Adrenal gland (tissue), 12 donors: Measurements from ENCODE around the gene MATN3. TPM values are rescaled to one million over a fixed set of nuclear protein-coding genes. Genes with fewer than 3 reads are reported as not detected.
A peak's percentile ranks its signal among the peaks of the same experiment; 100 is the strongest.

Experiments
- DNase-seq, 7 donors: peaks; one replicate each; pipeline ENCODE4 v3.0.0-alpha.2; 2019 to 2020
- H3K27ac ChIP-seq, 5 donors: fragments of 200-600 bp; sonication (generic) in 4 of 5; 1 replicate in 3 of 5; 2 replicates in 2 of 5; pipeline versions ENCODE4 v1.5.1 to v1.8.0; 2016 to 2020; ENCODE audit warnings: mild to moderate bottlenecking in 1 of 5
- H3K27me3 ChIP-seq: fragments of 200-600 bp; 2 replicates; pipeline ENCODE4 v1.8.0; 2021
- H3K36me3 ChIP-seq, 2 donors: fragments of 200-600 bp; replicated peaks in 1 of 2; 1 replicate in 1 of 2; 2 replicates in 1 of 2; pipeline versions ENCODE4 v1.5.1 to v1.8.0; 2018 to 2022
- H3K4me1 ChIP-seq, 2 donors: fragments of 200-600 bp; replicated peaks in 1 of 2; 1 replicate in 1 of 2; 2 replicates in 1 of 2; pipeline versions ENCODE4 v1.5.1 to v1.8.0; 2018 to 2021
- H3K4me3 ChIP-seq, 4 donors: fragments of 200-600 bp; sonication (generic) in 3 of 4; one replicate each; pipeline ENCODE4 v1.5.1; 2016 to 2018
- H3K9me3 ChIP-seq, 3 donors: fragments of 200-600 bp; sonication (generic) in 1 of 3; replicated peaks in 1 of 3; 1 replicate in 2 of 3; 2 replicates in 1 of 3; pipeline versions ENCODE4 v1.5.1 to v1.8.0; 2016 to 2021
- POLR2A ChIP-seq, 2 donors: fragments of 450-650 bp; IDR thresholded peaks; one replicate each; pipeline ENCODE4 v1.6.1; 2017; ENCODE audit warnings: antibody characterized with exemption in 2 of 2, mild to moderate bottlenecking in 2 of 2, moderate library complexity in 1 of 2
- WGBS, 4 donors: extraction: QIAGEN DNeasy Blood & Tissue Kit in 2 of 4; methylation state at CpG; one replicate each; pipeline versions ENCODE4 v1.1.5 to v1.1.7; 2013 to 2017; 5-methylcytosine and 5-hydroxymethylcytosine counted together
- intact Hi-C, 2 donors: fragments of 100-400 bp; cut with DNase I; formaldehyde crosslinking; loops; one replicate each; pipeline versions ENCODE4 v1.14.1 to v1.15.0; 2022 to 2023
- polyA plus RNA-seq, 3 donors: library from polyadenylated mRNA; stranded (reverse); fragments of 200-250 nt in 2 of 3; fragments of 350-450 nt in 1 of 3; fragmentation: Illumina TruSeq in 1 of 3; extraction: RNeasy Lipid Tissue Mini Kit (QIAGEN cat#74804) in 1 of 3; gene quantifications; one replicate each; pipeline ENCODE4 v1.2.3, GENCODE V29; 2013 to 2014
- total RNA-seq, 9 donors: library from RNA; depleted of rRNA in 4 of 9; stranded (reverse); fragments of >200 nt in 4 of 9; fragments of 120-200 nt in 1 of 9; fragmentation: NEBNext Ultra II Directional in 1 of 9; extraction: Animal tissue kit (Norgen Biotek cat#: 25700) in 1 of 9; gene quantifications; one replicate each; pipeline versions ENCODE4 v1.1.0 to v1.2.4, GENCODE V29; 2013 to 2023
- TF ChIP-seq, protein P1 (sequence below), 6 experiments: fragments of 450-650 bp in 4 of 6; fragments of 200-600 bp in 2 of 6; sonication (generic) in 1 of 6; IDR thresholded peaks; 1 replicate in 5 of 6; 2 replicates in 1 of 6; pipeline versions ENCODE4 v1.5.1 to v1.8.0; 2016 to 2021; ENCODE audit warnings: antibody characterized with exemption in 6 of 6, mild to moderate bottlenecking in 2 of 6, moderate library complexity in 1 of 6
- donor health status: healthy with polysubstance abuse.
- donor health status: Bipolar disorder and iron deficiency.
- donor health status: DM: yes; HTN: yes; CAD: no.
- donor health status: DM: no; HTN: no; CAD: no.
- donor health status: DM: no; HTN: no; CAD: no.
- donor health status: DM: yes; HTN: yes; CAD: no.

The MATN3 gene
- total and polyA plus RNA-seq, 12 donors, result 0.14 to 2.4 (median 0.77) TPM; not detected in 1

DNA sequence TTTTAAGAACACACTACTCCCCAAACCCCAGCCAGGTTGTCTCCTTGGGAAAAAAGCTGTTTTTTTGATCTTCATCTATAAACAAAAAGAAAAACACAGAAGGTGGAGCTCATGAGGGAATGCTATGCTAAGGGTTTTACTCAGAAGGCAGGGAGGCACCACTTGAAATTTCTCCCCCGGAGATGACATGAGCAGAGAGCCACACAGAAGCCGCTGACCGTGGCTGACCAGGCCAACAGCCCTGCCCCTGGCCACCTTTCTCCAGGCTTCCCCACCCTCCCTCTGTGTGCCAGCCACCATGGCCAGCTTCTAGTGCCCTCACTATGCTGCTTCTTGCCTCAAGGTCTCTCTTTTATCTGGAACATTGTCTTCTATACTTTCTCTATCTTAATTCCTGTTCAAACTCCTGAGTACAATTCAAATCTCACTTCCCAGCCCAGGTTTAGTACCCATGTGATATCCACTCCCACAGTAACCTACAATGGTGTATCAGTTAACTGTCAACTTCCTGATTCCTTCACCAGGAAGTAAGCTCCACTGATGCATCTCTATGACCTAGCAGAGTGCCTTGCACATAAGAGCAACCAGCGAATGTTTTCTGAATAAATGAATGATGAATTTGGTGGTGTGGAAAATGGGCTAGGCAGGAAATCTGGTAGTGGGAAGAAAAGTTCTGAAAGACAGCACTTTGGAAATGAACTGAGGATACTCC, 23.6 kb upstream of the MATN3 start:
- H3K36me3 ChIP-seq, result peaks cover 0 to 89% of the 10 kb centered on the region in 2 donors
- H3K4me1 ChIP-seq, result peaks cover 0 to 10% of the 10 kb centered on the region in 2 donors
- WGBS, 4 donors, result 60 to 84% (median 78%) methylated on average over 4 of the region's 4 CpGs

DNA sequence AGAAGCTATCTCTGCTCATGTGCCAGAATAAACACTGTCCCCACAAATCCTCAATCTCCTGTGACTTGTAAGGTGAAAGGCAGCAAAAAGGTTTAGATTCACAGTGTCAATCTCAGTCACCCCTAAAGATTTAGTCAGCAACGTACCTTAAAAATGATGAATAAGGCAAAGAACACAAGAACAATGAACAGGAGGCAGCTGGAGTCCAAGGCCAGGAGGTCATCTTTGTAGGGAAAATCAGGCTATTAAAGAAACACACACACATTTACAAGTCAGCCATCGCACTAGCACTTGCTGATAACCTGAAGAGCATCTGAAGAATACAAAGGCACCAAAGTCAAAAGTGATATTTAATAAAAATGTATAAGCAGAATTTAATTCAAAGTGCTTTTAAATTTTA, 22.4 kb upstream of the MATN3 start:
- peaks cover 0 to 10% of the 10 kb centered on the region in 2 donors for H3K4me1 ChIP-seq
- no peak for DNase-seq
- no peak overlapping the region for H3K27ac ChIP-seq
- H3K9me3 ChIP-seq, result no peaks in the 10 kb centered on the region
- peaks cover 0 to 84% of the 10 kb centered on the region in 2 donors for H3K36me3 ChIP-seq
- no peak overlapping the region for H3K4me3 ChIP-seq
- no peak for TF ChIP-seq POLR2A (IDR thresholded peaks at IDR 0.05)
- TF ChIP-seq, protein P1, sequence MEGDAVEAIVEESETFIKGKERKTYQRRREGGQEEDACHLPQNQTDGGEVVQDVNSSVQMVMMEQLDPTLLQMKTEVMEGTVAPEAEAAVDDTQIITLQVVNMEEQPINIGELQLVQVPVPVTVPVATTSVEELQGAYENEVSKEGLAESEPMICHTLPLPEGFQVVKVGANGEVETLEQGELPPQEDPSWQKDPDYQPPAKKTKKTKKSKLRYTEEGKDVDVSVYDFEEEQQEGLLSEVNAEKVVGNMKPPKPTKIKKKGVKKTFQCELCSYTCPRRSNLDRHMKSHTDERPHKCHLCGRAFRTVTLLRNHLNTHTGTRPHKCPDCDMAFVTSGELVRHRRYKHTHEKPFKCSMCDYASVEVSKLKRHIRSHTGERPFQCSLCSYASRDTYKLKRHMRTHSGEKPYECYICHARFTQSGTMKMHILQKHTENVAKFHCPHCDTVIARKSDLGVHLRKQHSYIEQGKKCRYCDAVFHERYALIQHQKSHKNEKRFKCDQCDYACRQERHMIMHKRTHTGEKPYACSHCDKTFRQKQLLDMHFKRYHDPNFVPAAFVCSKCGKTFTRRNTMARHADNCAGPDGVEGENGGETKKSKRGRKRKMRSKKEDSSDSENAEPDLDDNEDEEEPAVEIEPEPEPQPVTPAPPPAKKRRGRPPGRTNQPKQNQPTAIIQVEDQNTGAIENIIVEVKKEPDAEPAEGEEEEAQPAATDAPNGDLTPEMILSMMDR (IDR thresholded peaks at IDR 0.05), result no peak
- 38 to 48% (median 41%) methylated on average over 2 of the region's 2 CpGs for WGBS, 4 donors
- intact Hi-C loops, result no loop called here
- H3K27me3 ChIP-seq, result no peaks in the 10 kb centered on the region

More for the DNA sequence above, 23.6 kb upstream of the MATN3 start:
- Histone ChIP-seq H3K4me3 (no peak overlapping the region), H3K27me3 (no peaks in the 10 kb centered on the region), H3K27ac (peak overlapping the region in 2 of 5 donors; percentile 9 to 20), H3K9me3 (no peaks in the 10 kb centered on the region)
- intact Hi-C loops, result no loop called here
- peak in 1 of 7 donors; percentile 29 for DNase-seq
- no peak for TF ChIP-seq POLR2A (IDR thresholded peaks at IDR 0.05)
- TF ChIP-seq, protein P1 (IDR thresholded peaks at IDR 0.05), result no peak

DNA sequence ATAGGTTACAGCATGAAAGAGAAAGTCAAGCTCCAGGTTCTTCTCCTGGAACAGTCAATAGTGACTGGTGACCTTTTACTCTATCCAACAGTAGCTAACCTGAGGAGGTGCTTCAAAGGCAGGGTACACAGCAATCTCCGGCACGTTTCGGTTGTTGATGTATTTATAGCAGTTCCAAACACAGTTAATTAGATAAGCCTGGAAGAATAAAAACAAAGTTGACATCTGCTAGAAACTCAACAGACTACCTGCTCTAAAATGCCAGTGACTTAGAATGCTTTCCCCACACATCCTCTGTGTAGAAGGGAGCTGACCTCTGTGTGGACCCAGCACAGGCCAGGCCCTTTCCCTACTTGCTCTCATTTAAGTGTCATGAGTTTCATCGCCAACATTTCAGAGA, 21.8 kb upstream of the MATN3 start:
- Histone ChIP-seq H3K27ac (no peak overlapping the region), H3K36me3 (peaks cover 0 to 78% of the 10 kb centered on the region in 2 donors), H3K9me3 (no peaks in the 10 kb centered on the region), H3K27me3 (no peaks in the 10 kb centered on the region), H3K4me3 (no peak overlapping the region), H3K4me1 (peaks cover 0 to 10% of the 10 kb centered on the region in 2 donors)
- intact Hi-C loops, result no loop called here
- TF ChIP-seq, protein P1 (IDR thresholded peaks at IDR 0.05), result no peak
- TF ChIP-seq POLR2A (IDR thresholded peaks at IDR 0.05), result no peak
- whole genome bisulfite sequencing, 4 donors, result 71 to 82% (median 79%) methylated on average over 4 of the region's 4 CpGs
- DNase-seq, result no peak

DNA sequence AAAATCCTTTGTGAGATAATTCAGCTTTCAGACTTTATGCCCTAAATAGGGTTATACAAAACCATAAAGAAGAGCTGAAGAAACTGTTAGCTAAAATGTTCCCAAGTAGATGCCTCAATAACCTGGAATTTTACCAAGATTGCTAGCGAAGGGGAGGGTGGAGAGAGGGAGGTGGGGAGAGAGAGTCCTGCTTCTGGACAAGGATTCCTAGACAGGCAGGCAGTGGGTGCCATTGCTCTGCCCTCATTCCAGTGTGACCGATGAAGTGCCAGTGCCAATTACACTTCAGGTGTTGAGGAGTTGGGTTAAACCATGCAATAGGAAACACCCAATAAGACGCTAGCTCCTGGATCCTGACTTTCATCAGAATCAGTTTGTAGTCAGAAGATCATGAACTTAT, 20.9 kb upstream of the MATN3 start:
- Histone ChIP-seq H3K4me3 (no peak overlapping the region), H3K9me3 (no peaks in the 10 kb centered on the region), H3K4me1 (peaks cover 0 to 10% of the 10 kb centered on the region in 2 donors), H3K27me3 (no peaks in the 10 kb centered on the region), H3K36me3 (peaks cover 0 to 77% of the 10 kb centered on the region in 2 donors), H3K27ac (no peak overlapping the region)
- peak in 1 of 7 donors; percentile 22 for DNase-seq
- WGBS, 4 donors, result 78 to 85% (median 81%) methylated on average over 3 of the region's 3 CpGs
- TF ChIP-seq, protein P1 (IDR thresholded peaks at IDR 0.05), result no peak
- no peak for TF ChIP-seq POLR2A (IDR thresholded peaks at IDR 0.05)
- intact Hi-C loops, result no loop called here
